HepG2 (cell line): Measurements from ENCODE around the gene VAMP2. TPM values are rescaled to one million over a fixed set of nuclear protein-coding genes. Genes with fewer than 3 reads are reported as not detected.
A peak's percentile ranks its signal among the peaks of the same experiment; 100 is the strongest.

Source experiments
- DNMT3B ChIP-seq: conservative IDR thresholded peaks from 2 replicates; pipeline ENCODE4 v1.6.1; 2016; ENCODE audit warnings: missing biosample characterization, control low read depth
- HES4 ChIP-seq: sonication (generic); formaldehyde crosslinking; IDR thresholded peaks from 2 replicates; pipeline ENCODE4 v1.9.0; 2021; ENCODE audit warnings: mild to moderate bottlenecking, missing genetic modification reagents, borderline replicate concordance
- JDP2 ChIP-seq: sonication (generic); formaldehyde crosslinking; IDR thresholded peaks from 2 replicates; pipeline ENCODE4 v1.8.1; 2022; ENCODE audit warnings: missing genetic modification reagents, borderline replicate concordance
- KDM5B ChIP-seq: sonication (generic); formaldehyde crosslinking; IDR thresholded peaks from 2 replicates; pipeline ENCODE4 v1.4.0; 2020; ENCODE audit warnings: missing genetic modification reagents, mild to moderate bottlenecking, borderline replicate concordance
- KMT2A ChIP-seq: sonication (generic); formaldehyde crosslinking; IDR thresholded peaks from 2 replicates; pipeline ENCODE4 v1.4.0; 2020; ENCODE audit warnings: missing genetic modification reagents
- LCORL ChIP-seq, 2 experiments: fragments of 450-650 bp in 1 of 2; sonication (generic) in 1 of 2; formaldehyde crosslinking in 1 of 2; IDR thresholded peaks; 2 replicates each; pipeline versions ENCODE4 v1.5.0 to v1.6.1; 2017 to 2020; ENCODE audit warnings: antibody characterized with exemption in 1 of 2, missing genetic modification reagents in 1 of 2
- MAFF ChIP-seq: IDR thresholded peaks from 2 replicates; pipeline ENCODE4 v1.6.1; 2011; ENCODE audit warnings: low read depth, low read length, improper control_type of control experiment
- POGZ ChIP-seq: sonication (generic); formaldehyde crosslinking; IDR thresholded peaks from 2 replicates; pipeline ENCODE4 v1.4.0; 2020; ENCODE audit warnings: mild to moderate bottlenecking, missing genetic modification reagents
- POLR2AphosphoS5 ChIP-seq: IDR thresholded peaks from 2 replicates; pipeline ENCODE4 v1.6.1; 2012; ENCODE audit warnings: low read depth, low read length
- SIN3B ChIP-seq: fragments of 150-350 bp; IDR thresholded peaks from 2 replicates; pipeline ENCODE4 v1.6.1; 2014; ENCODE audit warnings: low read length
- TBX3 ChIP-seq: fragments of 450-650 bp; IDR thresholded peaks from 2 replicates; pipeline ENCODE4 v1.6.1; 2017; ENCODE audit warnings: antibody characterized with exemption, mild to moderate bottlenecking, inconsistent platforms, borderline replicate concordance
- TCF7 ChIP-seq: sonication (generic); IDR thresholded peaks from 2 replicates; pipeline ENCODE4 v1.6.1; 2016; ENCODE audit warnings: antibody characterized with exemption, low read depth
- TRIM22 ChIP-seq: fragments of 450-650 bp; IDR thresholded peaks from 2 replicates; pipeline ENCODE4 v1.6.1; 2017
- ZBTB42 ChIP-seq: sonication (generic); formaldehyde crosslinking; IDR thresholded peaks from 2 replicates; pipeline ENCODE4 v1.5.0; 2020; ENCODE audit warnings: mild to moderate bottlenecking, missing genetic modification reagents
- ZNF407 ChIP-seq: sonication (generic); formaldehyde crosslinking; IDR thresholded peaks from one replicate; pipeline ENCODE4 v1.5.1; 2020; ENCODE audit warnings: mild to moderate bottlenecking, missing genetic modification reagents; ENCODE audit errors: not compliant biosample characterization
- ZNF615 ChIP-seq: sonication (generic); formaldehyde crosslinking; IDR thresholded peaks from 2 replicates; pipeline ENCODE4 v1.5.0; 2020; ENCODE audit warnings: mild to moderate bottlenecking, missing genetic modification reagents, borderline replicate concordance
- ZNF724P ChIP-seq: sonication (generic); formaldehyde crosslinking; IDR thresholded peaks from 2 replicates; pipeline ENCODE4 v1.8.0; 2022; ENCODE audit warnings: missing genetic modification reagents, borderline replicate concordance
- ZNF83 ChIP-seq: sonication (generic); formaldehyde crosslinking; IDR thresholded peaks from 2 replicates; pipeline ENCODE4 v1.4.0; 2020; ENCODE audit warnings: missing genetic modification reagents, mild to moderate bottlenecking, borderline replicate concordance
- polyA plus RNA-seq, 8 experiments: library from polyadenylated mRNA; depleted of rRNA in 3 of 8; stranded (reverse) in 7 of 8; unstranded in 1 of 8; fragments of >200 nt; fragmentation: Illumina TruSeq in 4 of 8; extraction: Trizol in 4 of 8; gene quantifications; 2 replicates each; pipeline versions ENCODE4 v1.2.1 to v1.2.3, GENCODE V29; 2011 to 2016; ENCODE audit warnings: low read depth in 4 of 8, missing spikeins in 1 of 8, mixed read lengths in 1 of 8; ENCODE audit not compliant: insufficient read depth in 1 of 8
- total RNA-seq, 5 experiments: library from RNA; depleted of rRNA; stranded (reverse); fragments of >200 nt; fragmentation: Illumina TruSeq; extraction: Trizol; gene quantifications; 2 replicates each; pipeline ENCODE4 v1.2.3, GENCODE V29; 2016; ENCODE audit warnings: low read depth in 1 of 5

VAMP2 gene
- total and polyA plus RNA-seq, 2 of the 13 experiments (the other 11 are each of a cell fraction or from before 2014, with no cell fraction given): 3.9 to 17.2 TPM

GRCh38 chr17:8173056-8173870, 10.5 kb upstream of the VAMP2 start (continued):
- TF ChIP-seq ZNF724P (peak; percentile 86; the same call in 1 of the 2 replicates), ZNF407 (CRISPR knock-in tag) (no peak), MAFF (peak; percentile 96), SIN3B (no peak), POLR2AphosphoS5 (peak; percentile 100), TBX3 (peak; percentile 87), ZBTB42 (CRISPR knock-in tag) (0 out of 2 replicates have a peak, but pooled peaks have one; percentile 11), DNMT3B (peak; percentile 98), JDP2 (CRISPR knock-in tag) (0 out of 2 replicates have a peak, but pooled peaks have one; percentile 62), LCORL (IDR thresholded peaks at IDR 0.05) (peak; percentile 72; the same call in 1 of the 2 replicates), LCORL (CRISPR knock-in tag; IDR thresholded peaks at IDR 0.05) (no peak; the same call in 1 of the 2 replicates), ZNF83 (CRISPR knock-in tag) (no peak), ZNF615 (CRISPR knock-in tag) (peak; percentile 77; the same call in 1 of the 2 replicates), KDM5B (no peak), POGZ (CRISPR knock-in tag) (peak; percentile 55; the same call in 1 of the 2 replicates), KMT2A (peak; percentile 83), TCF7 (no peak), TRIM22 (no peak), HES4 (no peak)
